DOHH2 (cell line): ENCODE measurements around the gene OGG1.

Experiments
- CTCF ChIP-seq: fragments of 200-600 bp; sonication (generic); IDR thresholded peaks from one replicate; pipeline ENCODE4 v1.5.1; 2014; ENCODE audit warnings: antibody characterized with exemption, mild to moderate bottlenecking, low read depth, low read length; ENCODE audit not compliant: poor library complexity, severe bottlenecking
- EZH2phosphoT487 ChIP-seq: fragments of 200-600 bp; sonication (generic); IDR thresholded peaks from 2 replicates; pipeline ENCODE4 v1.6.1; 2017; ENCODE audit warnings: borderline replicate concordance, mild to moderate bottlenecking, antibody characterized with exemption, low read length, moderate library complexity, mixed read lengths

- peak; percentile 22 for TF ChIP-seq CTCF
- TF ChIP-seq EZH2phosphoT487, result no peak
Measured at GRCh38 chr3:9749645-9750555, at the start of gene OGG1.
